Mucosa of rectum (tissue), 2 donors: ENCODE data around the gene SLC38A9.

Experiments used
- H3K27ac ChIP-seq, 2 donors: one replicate each; pipeline ENCODE4 v1.7.0; 2013; ENCODE audit warnings: inconsistent platforms in 2 of 2, low read depth in 2 of 2, low read length in 2 of 2
- H3K27me3 ChIP-seq, 2 donors: one replicate each; pipeline ENCODE4 v1.7.0; 2013; ENCODE audit warnings: low read length in 2 of 2; ENCODE audit not compliant: control insufficient read depth in 2 of 2, insufficient read depth in 2 of 2
- H3K36me3 ChIP-seq, 2 donors: one replicate each; pipeline ENCODE4 v1.7.0; 2013; ENCODE audit warnings: low read length in 2 of 2; ENCODE audit not compliant: control insufficient read depth in 2 of 2, insufficient read depth in 2 of 2
- H3K4me1 ChIP-seq, 2 donors: one replicate each; pipeline ENCODE4 v1.7.0; 2013; ENCODE audit warnings: low read length in 2 of 2, mild to moderate bottlenecking in 1 of 2; ENCODE audit not compliant: control insufficient read depth in 2 of 2, insufficient read depth in 2 of 2
- H3K4me3 ChIP-seq, 2 donors: one replicate each; pipeline ENCODE4 v1.7.0; 2013; ENCODE audit warnings: low read length in 2 of 2
- H3K9ac ChIP-seq, 2 donors: one replicate each; pipeline ENCODE4 v1.7.0; 2013; ENCODE audit warnings: low read length in 2 of 2, low read depth in 1 of 2, mild to moderate bottlenecking in 1 of 2
- H3K9me3 ChIP-seq, 2 donors: one replicate each; pipeline ENCODE4 v1.7.0; 2013; ENCODE audit warnings: low read length in 2 of 2; ENCODE audit not compliant: control insufficient read depth in 2 of 2
- donor health status: healthy.
- donor health status: Normal muscosa, but diverticular disease.

SLC38A9 gene

DNA sequence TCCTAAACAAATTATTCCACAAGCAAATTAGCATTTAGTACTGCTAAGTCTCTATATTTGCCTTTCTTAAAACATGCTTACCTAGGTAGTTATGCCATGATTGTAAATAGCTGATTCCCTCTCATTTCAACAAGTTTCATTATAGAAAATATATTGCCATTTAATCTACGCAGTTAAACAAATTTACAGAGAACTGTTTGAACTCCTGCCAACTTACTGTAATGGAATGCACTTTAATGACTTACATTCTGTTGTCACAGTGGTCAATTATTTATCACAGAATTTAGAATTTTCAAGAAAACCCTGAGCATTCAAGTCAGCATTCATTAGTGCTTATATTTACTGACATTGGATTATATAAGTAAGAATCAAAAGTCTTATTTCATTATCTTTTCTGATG lies 19.6 kb downstream of the SLC38A9 start:
- Histone ChIP-seq H3K27me3 (no peaks in the 10 kb centered on the region), H3K9me3 (no peaks in the 10 kb centered on the region), H3K27ac (no peak overlapping the region), H3K36me3 (no peaks in the 10 kb centered on the region), H3K4me3 (no peak overlapping the region), H3K4me1 (peaks cover 3 to 6% of the 10 kb centered on the region in 2 donors), H3K9ac (no peak overlapping the region)

DNA sequence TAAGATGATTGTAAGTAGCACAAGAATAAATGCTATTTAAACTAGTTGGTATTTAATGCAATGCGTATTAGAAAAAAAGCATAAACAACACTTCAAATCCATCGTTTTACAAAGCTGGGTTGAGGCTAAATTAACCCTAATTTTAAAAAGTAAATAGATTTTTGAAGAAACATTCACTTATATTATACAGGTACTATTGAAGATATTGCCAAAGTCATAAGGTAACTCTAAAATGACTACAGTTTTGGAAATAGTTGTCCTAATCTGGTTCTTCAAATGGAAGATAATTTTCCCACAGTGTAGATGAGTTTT lies 20.1 kb downstream of the SLC38A9 start:
- Histone ChIP-seq H3K9ac (no peak overlapping the region), H3K9me3 (no peaks in the 10 kb centered on the region), H3K36me3 (no peaks in the 10 kb centered on the region), H3K4me3 (no peak overlapping the region), H3K4me1 (peaks cover 3 to 6% of the 10 kb centered on the region in 2 donors), H3K27ac (no peak overlapping the region), H3K27me3 (no peaks in the 10 kb centered on the region)

DNA sequence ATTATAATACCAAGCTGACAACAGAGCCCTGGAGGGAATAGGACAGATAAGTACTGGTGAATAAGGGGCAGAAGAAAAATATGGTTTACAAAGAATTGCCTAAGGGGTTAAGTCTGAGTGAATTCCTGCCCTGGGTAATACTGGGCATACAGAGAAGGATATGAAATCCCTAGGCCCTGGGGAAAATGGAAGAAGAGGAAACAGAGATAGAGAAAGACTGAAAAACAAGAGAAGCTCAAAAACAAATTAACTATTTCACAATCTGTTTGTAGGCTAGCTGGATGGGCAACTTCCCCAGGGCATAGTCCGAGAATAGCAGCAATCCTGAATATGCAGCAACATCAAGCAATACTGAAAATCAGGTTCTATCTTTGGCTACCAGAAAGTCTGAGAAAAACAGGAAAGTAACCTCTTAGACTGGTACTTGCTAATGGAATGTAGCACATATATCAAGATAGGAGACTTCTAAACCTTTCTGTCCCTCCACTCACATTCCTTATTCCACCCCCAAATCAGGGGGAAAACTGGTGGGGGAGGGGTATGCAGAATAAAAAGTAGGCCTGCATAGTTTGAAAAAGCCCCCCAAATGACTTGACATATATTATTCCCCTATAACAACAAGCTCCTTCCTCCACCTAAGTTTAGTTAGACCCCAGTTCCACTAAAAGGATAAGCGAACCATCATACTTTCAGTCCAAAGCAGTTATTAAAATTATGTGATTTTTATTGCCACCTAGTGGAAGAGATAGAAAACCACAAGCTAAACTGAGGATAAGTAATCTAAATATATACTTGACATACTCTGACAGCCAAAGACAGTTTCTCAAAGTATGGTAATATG lies 20.6 kb downstream of the SLC38A9 start:
- Histone ChIP-seq H3K4me1 (peaks cover 3 to 6% of the 10 kb centered on the region in 2 donors), H3K36me3 (no peaks in the 10 kb centered on the region), H3K4me3 (no peak overlapping the region), H3K27me3 (no peaks in the 10 kb centered on the region), H3K9ac (no peak overlapping the region), H3K9me3 (no peaks in the 10 kb centered on the region), H3K27ac (no peak overlapping the region)

DNA sequence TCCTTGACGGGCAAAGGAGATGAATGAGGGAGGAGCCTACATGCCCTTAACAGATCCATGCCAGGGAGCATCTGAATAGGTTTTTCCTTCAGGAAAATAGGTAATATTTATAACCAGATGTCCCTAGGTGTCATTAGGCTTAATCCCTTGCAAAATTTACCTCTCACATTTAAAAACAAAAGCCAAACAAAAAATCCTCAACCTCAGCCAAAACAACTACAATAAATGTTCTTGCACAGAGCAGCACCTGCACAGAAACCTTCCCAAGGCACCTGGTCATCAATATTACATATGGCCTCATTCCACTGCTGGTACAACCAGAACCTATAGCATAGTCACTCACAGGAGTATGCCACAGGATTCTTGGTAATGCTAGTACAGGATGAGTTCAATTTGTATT lies 30.1 kb downstream of the SLC38A9 start:
- H3K9ac ChIP-seq = no peak overlapping the region
- no peak overlapping the region for H3K4me3 ChIP-seq
- no peak overlapping the region for H3K27ac ChIP-seq
- H3K27me3 ChIP-seq = no peaks in the 10 kb centered on the region
- H3K9me3 ChIP-seq = no peaks in the 10 kb centered on the region
- no peaks in the 10 kb centered on the region for H3K4me1 ChIP-seq
- H3K36me3 ChIP-seq = no peaks in the 10 kb centered on the region

DNA sequence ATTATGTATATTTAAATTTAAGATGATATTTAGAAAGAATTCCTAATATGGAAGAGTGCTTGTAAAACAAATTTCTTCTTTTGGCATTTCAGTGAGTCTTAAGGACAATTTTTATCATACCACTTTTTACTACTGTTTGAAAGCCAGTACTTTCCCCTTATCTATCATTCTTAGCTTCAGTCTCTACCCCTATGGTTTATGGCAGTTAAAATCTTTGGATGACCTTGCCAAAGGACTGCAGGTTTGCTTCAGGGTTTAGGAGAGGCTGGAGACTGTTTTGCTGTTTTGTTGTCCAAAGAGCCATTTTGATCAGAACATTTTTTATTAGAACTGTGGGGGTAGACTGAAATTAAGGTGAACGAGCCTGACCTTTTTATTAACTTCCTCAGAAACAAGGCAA lies 30.8 kb downstream of the SLC38A9 start:
- Histone ChIP-seq H3K4me1 (no peaks in the 10 kb centered on the region), H3K27ac (no peak overlapping the region), H3K27me3 (no peaks in the 10 kb centered on the region), H3K9me3 (no peaks in the 10 kb centered on the region), H3K4me3 (no peak overlapping the region), H3K36me3 (no peaks in the 10 kb centered on the region), H3K9ac (no peak overlapping the region)

DNA sequence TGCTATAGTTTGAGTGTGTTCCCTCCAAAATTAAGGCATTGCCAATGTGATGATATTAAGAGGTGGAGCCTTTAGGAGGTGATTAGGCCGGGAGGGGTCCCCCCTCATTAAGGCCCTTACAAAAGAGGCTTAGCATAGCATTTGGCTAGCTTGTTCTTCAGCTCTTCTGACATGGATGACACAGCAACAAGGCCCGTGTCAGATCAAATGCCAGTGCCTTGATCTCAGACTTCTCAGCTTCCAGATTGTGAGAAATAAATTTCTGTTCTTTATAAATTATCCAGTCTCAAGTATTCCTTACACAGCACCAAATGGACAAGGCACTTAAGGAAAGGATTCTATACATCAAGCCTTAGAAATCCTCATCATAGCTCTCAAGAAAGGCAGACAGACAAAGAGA lies 31.8 kb downstream of the SLC38A9 start:
- no peak overlapping the region for H3K9ac ChIP-seq
- H3K27me3 ChIP-seq = no peaks in the 10 kb centered on the region
- no peaks in the 10 kb centered on the region for H3K9me3 ChIP-seq
- no peak overlapping the region for H3K27ac ChIP-seq
- no peak overlapping the region for H3K4me3 ChIP-seq
- H3K4me1 ChIP-seq = no peaks in the 10 kb centered on the region
- H3K36me3 ChIP-seq = no peaks in the 10 kb centered on the region

DNA sequence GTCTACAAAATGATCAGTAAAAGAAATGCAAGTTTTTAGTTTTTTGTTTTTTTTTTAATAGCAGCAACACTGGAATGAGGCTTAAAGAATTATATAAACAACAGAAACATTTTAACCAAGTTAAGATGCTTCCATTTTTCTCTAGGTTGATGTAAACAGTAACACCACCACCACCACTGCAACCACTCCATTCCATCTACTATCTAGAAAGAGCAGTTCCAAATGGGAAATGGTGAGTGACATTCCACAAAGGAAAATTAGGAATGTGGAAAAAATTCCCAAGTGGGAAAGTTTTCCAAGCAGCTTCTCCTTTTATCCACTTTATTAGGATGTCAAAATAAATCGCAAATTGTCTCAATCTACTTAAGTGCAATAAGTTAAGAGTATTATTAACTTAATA lies 32.6 kb downstream of the SLC38A9 start:
- Histone ChIP-seq H3K36me3 (no peaks in the 10 kb centered on the region), H3K4me3 (no peak overlapping the region), H3K4me1 (no peaks in the 10 kb centered on the region), H3K9ac (no peak overlapping the region), H3K9me3 (no peaks in the 10 kb centered on the region), H3K27ac (no peak overlapping the region), H3K27me3 (no peaks in the 10 kb centered on the region)

DNA sequence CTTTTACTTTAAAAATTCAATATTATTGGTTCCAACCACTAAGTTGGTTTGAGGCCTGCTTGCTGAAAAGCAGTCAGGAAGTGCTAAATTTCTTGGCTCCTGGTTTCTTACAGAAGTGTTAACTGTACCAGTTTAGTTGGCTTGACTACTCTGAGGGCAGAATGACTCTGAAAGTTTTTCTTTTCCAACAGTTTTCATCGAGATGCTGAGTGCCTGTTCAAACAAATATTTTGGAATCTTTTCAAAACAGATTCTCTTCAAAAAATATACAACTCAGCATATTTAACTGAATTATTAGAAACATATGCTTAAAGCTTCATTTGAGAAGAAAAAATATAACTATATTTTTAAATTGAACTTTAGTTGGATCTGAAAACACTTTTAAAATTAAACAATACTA lies 37.0 kb downstream of the SLC38A9 start:
- Histone ChIP-seq H3K36me3 (no peaks in the 10 kb centered on the region), H3K27me3 (no peaks in the 10 kb centered on the region), H3K4me1 (no peaks in the 10 kb centered on the region), H3K9me3 (no peaks in the 10 kb centered on the region), H3K27ac (no peak overlapping the region), H3K9ac (no peak overlapping the region), H3K4me3 (no peak overlapping the region)

DNA sequence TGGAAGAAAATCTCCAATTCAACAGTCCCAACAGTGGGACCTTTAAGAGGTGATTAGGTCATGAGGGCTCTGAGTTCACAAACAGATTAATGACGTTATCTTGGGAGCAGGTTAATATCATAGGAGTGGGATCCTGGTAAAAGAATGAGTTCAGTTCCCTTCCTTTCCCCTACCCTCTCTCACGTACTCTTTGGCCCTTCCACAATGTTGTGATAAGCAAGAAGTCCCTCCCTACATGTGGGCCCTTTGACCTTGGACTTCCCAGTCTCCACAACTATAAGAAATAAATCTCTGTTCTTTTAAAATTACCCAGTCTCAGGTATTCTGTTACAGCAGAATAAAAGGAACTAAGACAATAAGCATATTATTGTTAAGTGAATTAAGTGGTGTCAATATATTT lies 37.8 kb downstream of the SLC38A9 start:
- no peaks in the 10 kb centered on the region for H3K4me1 ChIP-seq
- H3K9me3 ChIP-seq = no peaks in the 10 kb centered on the region
- no peaks in the 10 kb centered on the region for H3K27me3 ChIP-seq
- no peak overlapping the region for H3K27ac ChIP-seq
- no peak overlapping the region for H3K4me3 ChIP-seq
- H3K36me3 ChIP-seq = no peaks in the 10 kb centered on the region
- no peak overlapping the region for H3K9ac ChIP-seq

DNA sequence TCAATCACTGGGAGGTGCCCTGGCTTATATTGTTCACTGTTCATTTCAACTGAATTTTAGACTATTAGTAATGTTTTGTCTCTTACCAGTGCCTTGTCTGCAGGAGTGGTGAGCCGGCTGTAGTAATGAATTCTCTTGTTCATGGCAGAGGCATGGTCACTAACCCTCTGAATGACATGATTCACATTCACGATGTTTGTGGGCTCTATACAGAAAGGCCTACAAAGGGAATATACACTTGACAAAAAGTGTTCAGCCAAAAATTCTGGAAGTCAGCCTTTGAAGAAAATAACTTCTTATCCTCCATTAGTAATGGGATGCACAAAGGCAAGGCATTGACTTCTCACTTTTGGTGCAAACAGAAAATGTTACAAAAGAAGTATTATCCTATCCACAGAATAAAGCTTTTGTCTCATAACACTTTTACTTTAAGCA lies 39.6 kb downstream of the SLC38A9 start:
- H3K4me1 ChIP-seq = no peaks in the 10 kb centered on the region
- H3K9me3 ChIP-seq = no peaks in the 10 kb centered on the region
- H3K4me3 ChIP-seq = no peak overlapping the region
- peaks cover 0 to 6% of the 10 kb centered on the region in 2 donors for H3K36me3 ChIP-seq
- H3K27me3 ChIP-seq = no peaks in the 10 kb centered on the region
- H3K27ac ChIP-seq = no peak overlapping the region
- H3K9ac ChIP-seq = no peak overlapping the region
